Mucosa of descending colon (tissue), 3 donors: Measurements from ENCODE around the gene VRK3. TPM values are rescaled to one million over a fixed set of nuclear protein-coding genes. Genes with fewer than 3 reads are reported as not detected.
A peak's percentile ranks its signal among the peaks of the same experiment; 100 is the strongest.

Experiments used
- ATAC-seq: fragments of 200-7000 bp; cut with Tn5 transposase; one replicate; pipeline ENCODE4 v1.9.1; 2020; ENCODE audit warnings: mild to moderate bottlenecking, moderate library complexity
- DNase-seq, 3 donors: peaks; one replicate each; pipeline ENCODE4 v3.0.0-alpha.2; 2020
- H3K36me3 ChIP-seq: fragments of 200-600 bp; one replicate; pipeline ENCODE4 v1.8.0; 2021; ENCODE audit warnings: low read depth, mild to moderate bottlenecking
- H3K4me1 ChIP-seq: fragments of 200-600 bp; one replicate; pipeline ENCODE4 v1.8.0; 2021; ENCODE audit warnings: low read depth, mild to moderate bottlenecking
- H3K4me3 ChIP-seq: fragments of 200-600 bp; one replicate; pipeline ENCODE4 v1.8.0; 2021; ENCODE audit warnings: mild to moderate bottlenecking
- H3K9me3 ChIP-seq: fragments of 200-600 bp; one replicate; pipeline ENCODE4 v1.8.0; 2021; ENCODE audit warnings: mild to moderate bottlenecking
- CTCF ChIP-seq: fragments of 200-600 bp; IDR thresholded peaks from one replicate; pipeline ENCODE4 v1.8.0; 2022; ENCODE audit warnings: antibody characterized with exemption, mild to moderate bottlenecking
- intact Hi-C, 2 donors: fragments of 100-400 bp; cut with DNase I in 1 of 2; cut with micrococcal nuclease in 1 of 2; formaldehyde crosslinking; loops; one replicate each; pipeline versions ENCODE4 v1.11.0 to v1.11.1; 2022; cut with DNase I, micrococcal nuclease
- total RNA-seq, 3 donors: library from RNA; stranded (reverse); fragmentation: NEBNext Ultra II Directional in 2 of 3; extraction: Animal tissue kit (Norgen Biotek cat#: 25700) in 2 of 3; gene quantifications; one replicate each; pipeline versions ENCODE4 v1.2.1 to v1.2.4, GENCODE V29; 2021 to 2023
- donor health status: DM: no; HTN: no; CAD: no; lungs with moderate emphysema.
- donor health status: DM: no; HTN: no; CAD: no.
- donor health status: DM: no; HTN: yes; CAD: no.

The VRK3 gene
- total RNA-seq, 3 donors from 2014 or later, result 53.8 to 72.9 (median 62.7) TPM

- Histone ChIP-seq H3K9me3 (no peaks in the 10 kb centered on the region), H3K36me3 (no peaks in the 10 kb centered on the region), H3K4me3 (no peak overlapping the region), H3K4me1 (peaks cover 34% of the 10 kb centered on the region)
- no peak for TF ChIP-seq CTCF
- intact Hi-C loops, result no loop called here
- peak in 2 of 3 donors; percentile 23 to 46 for DNase-seq
- ATAC-seq, result no peak
Measured at GRCh38 chr19:49952906-49953305, 72.3 kb downstream of the VRK3 start.

GRCh38 chr19:49952479-49952836 is 72.7 kb downstream of the VRK3 start:
- H3K4me1 ChIP-seq, result peaks cover 31% of the 10 kb centered on the region

GRCh38 chr19:49951806-49952478 is 73.2 kb downstream of the VRK3 start:
- DNase-seq (peak in 2 of 3 donors; percentile 22 to 27), ATAC-seq (no peak)
- no peak overlapping the region for H3K4me3 ChIP-seq
- no peaks in the 10 kb centered on the region for H3K9me3 ChIP-seq
- intact Hi-C loops, result no loop called here
- no peaks in the 10 kb centered on the region for H3K36me3 ChIP-seq
- no peak for TF ChIP-seq CTCF
- H3K4me1 ChIP-seq, result peaks cover 31% of the 10 kb centered on the region

More at GRCh38 chr19:49952479-49952836, 72.7 kb downstream of the VRK3 start:
- TF ChIP-seq CTCF, result no peak
- DNase-seq (no peak), ATAC-seq (no peak)
- no peaks in the 10 kb centered on the region for H3K36me3 ChIP-seq
- no peaks in the 10 kb centered on the region for H3K9me3 ChIP-seq
- intact Hi-C loops, result no loop called here
- H3K4me3 ChIP-seq, result no peak overlapping the region

GRCh38 chr19:49950956-49951526 is 74.1 kb downstream of the VRK3 start:
- intact Hi-C loops, result no loop called here
- no peak overlapping the region for H3K4me3 ChIP-seq
- H3K9me3 ChIP-seq, result no peaks in the 10 kb centered on the region
- TF ChIP-seq CTCF, result no peak
- peaks cover 31% of the 10 kb centered on the region for H3K4me1 ChIP-seq
- H3K36me3 ChIP-seq, result no peaks in the 10 kb centered on the region
- DNase-seq (peak in 2 of 3 donors; percentile 25 to 36), ATAC-seq (no peak)

GRCh38 chr19:49950590-49950948 is 74.6 kb downstream of the VRK3 start:
- intact Hi-C loops, result no loop called here
- no peaks in the 10 kb centered on the region for H3K9me3 ChIP-seq
- no peaks in the 10 kb centered on the region for H3K36me3 ChIP-seq
- peaks cover 30% of the 10 kb centered on the region for H3K4me1 ChIP-seq
- ATAC-seq, result no peak
- peak in 2 of 3 donors; percentile 4 to 17 for DNase-seq
- no peak for TF ChIP-seq CTCF
- H3K4me3 ChIP-seq, result no peak overlapping the region
